ENCODE data around the gene ETS1. TPM values are rescaled to one million over a fixed set of nuclear protein-coding genes. Genes with fewer than 3 reads are reported as not detected.
A peak's percentile ranks its signal among the peaks of the same experiment; 100 is the strongest.

Gene ETS1
- total RNA-seq, 1 donor: 317 TPM

- Histone ChIP-seq H3K4me3 (ENCODE audit: low read length) (no peak overlapping the region), H3K27me3 (ENCODE audit: insufficient read depth, low read length) (no peaks in the 10 kb centered on the region), H3K9me3 (ENCODE audit: low read depth, low read length) (no peaks in the 10 kb centered on the region)
Measured at GRCh38 chr11:128532016-128532571, 55.3 kb downstream of the ETS1 start.

GRCh38 chr11:128531588-128531987 is 55.8 kb downstream of the ETS1 start:
- peaks cover 18% of the 10 kb centered on the region for H3K4me1 ChIP-seq (ENCODE audit: insufficient read depth, low read length)
- H3K4me3 ChIP-seq (ENCODE audit: low read length): no peak overlapping the region
- H3K9me3 ChIP-seq (ENCODE audit: low read depth, low read length): no peaks in the 10 kb centered on the region
- H3K27me3 ChIP-seq (ENCODE audit: insufficient read depth, low read length): no peaks in the 10 kb centered on the region

More at GRCh38 chr11:128532016-128532571, 55.3 kb downstream of the ETS1 start:
- H3K4me1 ChIP-seq (ENCODE audit: insufficient read depth, low read length): peaks cover 13% of the 10 kb centered on the region

GRCh38 chr11:128530118-128531074 is 57.0 kb downstream of the ETS1 start:
- Histone ChIP-seq H3K4me3 (ENCODE audit: low read length) (no peak overlapping the region), H3K27me3 (ENCODE audit: insufficient read depth, low read length) (no peaks in the 10 kb centered on the region)

GRCh38 chr11:128528294-128528693 is 59.1 kb downstream of the ETS1 start:
- Histone ChIP-seq H3K4me1 (ENCODE audit: insufficient read depth, low read length) (peaks cover 43% of the 10 kb centered on the region), H3K27me3 (ENCODE audit: insufficient read depth, low read length) (no peaks in the 10 kb centered on the region), H3K9me3 (ENCODE audit: low read depth, low read length) (no peaks in the 10 kb centered on the region), H3K4me3 (ENCODE audit: low read length) (no peak overlapping the region)

More at GRCh38 chr11:128530118-128531074, 57.0 kb downstream of the ETS1 start:
- Histone ChIP-seq H3K4me1 (ENCODE audit: insufficient read depth, low read length) (peaks cover 27% of the 10 kb centered on the region), H3K9me3 (ENCODE audit: low read depth, low read length) (no peaks in the 10 kb centered on the region)

- Histone ChIP-seq H3K9me3 (ENCODE audit: low read depth, low read length) (no peaks in the 10 kb centered on the region), H3K4me1 (ENCODE audit: insufficient read depth, low read length) (peaks cover 51% of the 10 kb centered on the region), H3K4me3 (ENCODE audit: low read length) (no peak overlapping the region), H3K27me3 (ENCODE audit: insufficient read depth, low read length) (no peaks in the 10 kb centered on the region)
Measured at GRCh38 chr11:128527046-128527445, 60.3 kb downstream of the ETS1 start.

- Histone ChIP-seq H3K9me3 (ENCODE audit: low read depth, low read length) (no peaks in the 10 kb centered on the region), H3K27me3 (ENCODE audit: insufficient read depth, low read length) (no peaks in the 10 kb centered on the region), H3K4me1 (ENCODE audit: insufficient read depth, low read length) (peaks cover 58% of the 10 kb centered on the region), H3K4me3 (ENCODE audit: low read length) (no peak overlapping the region)
Measured at GRCh38 chr11:128525411-128526243, 61.7 kb downstream of the ETS1 start.

GRCh38 chr11:128524172-128524571 is 63.2 kb downstream of the ETS1 start:
- Histone ChIP-seq H3K9me3 (ENCODE audit: low read depth, low read length) (no peaks in the 10 kb centered on the region), H3K4me1 (ENCODE audit: insufficient read depth, low read length) (peaks cover 58% of the 10 kb centered on the region), H3K4me3 (ENCODE audit: low read length) (no peak overlapping the region), H3K27me3 (ENCODE audit: insufficient read depth, low read length) (no peaks in the 10 kb centered on the region)

GRCh38 chr11:128523641-128524040 is 63.7 kb downstream of the ETS1 start:
- peaks cover 60% of the 10 kb centered on the region for H3K4me1 ChIP-seq (ENCODE audit: insufficient read depth, low read length)
- H3K4me3 ChIP-seq (ENCODE audit: low read length): no peak overlapping the region
- H3K27me3 ChIP-seq (ENCODE audit: insufficient read depth, low read length): no peaks in the 10 kb centered on the region
- H3K9me3 ChIP-seq (ENCODE audit: low read depth, low read length): no peaks in the 10 kb centered on the region

- Histone ChIP-seq H3K4me1 (ENCODE audit: insufficient read depth, low read length) (peaks cover 59% of the 10 kb centered on the region), H3K9me3 (ENCODE audit: low read depth, low read length) (no peaks in the 10 kb centered on the region), H3K4me3 (ENCODE audit: low read length) (peak overlapping the region; percentile 95)
Measured at GRCh38 chr11:128522943-128523518, 64.3 kb downstream of the ETS1 start.

GRCh38 chr11:128522055-128522942 is 65.1 kb downstream of the ETS1 start:
- H3K4me1 ChIP-seq (ENCODE audit: insufficient read depth, low read length): peaks cover 59% of the 10 kb centered on the region
- H3K4me3 ChIP-seq (ENCODE audit: low read length): peak overlapping the region; percentile 95
- no peaks in the 10 kb centered on the region for H3K9me3 ChIP-seq (ENCODE audit: low read depth, low read length)
- no peaks in the 10 kb centered on the region for H3K27me3 ChIP-seq (ENCODE audit: insufficient read depth, low read length)

More at GRCh38 chr11:128522943-128523518, 64.3 kb downstream of the ETS1 start:
- no peaks in the 10 kb centered on the region for H3K27me3 ChIP-seq (ENCODE audit: insufficient read depth, low read length)

GRCh38 chr11:128521682-128522054 is 65.7 kb downstream of the ETS1 start:
- Histone ChIP-seq H3K9me3 (ENCODE audit: low read depth, low read length) (no peaks in the 10 kb centered on the region), H3K4me3 (ENCODE audit: low read length) (peak overlapping the region; percentile 95), H3K27me3 (ENCODE audit: insufficient read depth, low read length) (no peaks in the 10 kb centered on the region), H3K4me1 (ENCODE audit: insufficient read depth, low read length) (peaks cover 59% of the 10 kb centered on the region)

- no peaks in the 10 kb centered on the region for H3K27me3 ChIP-seq (ENCODE audit: insufficient read depth, low read length)
- peaks cover 59% of the 10 kb centered on the region for H3K4me1 ChIP-seq (ENCODE audit: insufficient read depth, low read length)
- no peaks in the 10 kb centered on the region for H3K9me3 ChIP-seq (ENCODE audit: low read depth, low read length)
- peak overlapping the region; percentile 95 for H3K4me3 ChIP-seq (ENCODE audit: low read length)
Measured at GRCh38 chr11:128520888-128521681, 66.3 kb downstream of the ETS1 start.

- peak overlapping the region; percentile 95 for H3K4me3 ChIP-seq (ENCODE audit: low read length)
Measured at GRCh38 chr11:128520206-128520887, 67.0 kb downstream of the ETS1 start.

More at GRCh38 chr11:128520206-128520887, 67.0 kb downstream of the ETS1 start:
- H3K4me1 ChIP-seq (ENCODE audit: insufficient read depth, low read length): peaks cover 61% of the 10 kb centered on the region
- no peaks in the 10 kb centered on the region for H3K27me3 ChIP-seq (ENCODE audit: insufficient read depth, low read length)
- H3K9me3 ChIP-seq (ENCODE audit: low read depth, low read length): no peaks in the 10 kb centered on the region

Measured in mononuclear cell (primary cell).